ENCODE measurements around the gene TBC1D2. TPM values are rescaled to one million over a fixed set of nuclear protein-coding genes. Genes with fewer than 3 reads are reported as not detected.

Gene TBC1D2
- total RNA-seq, 4 donors from 2014 or later, result 11.3 to 33.5 (median 21.4) TPM

DNA sequence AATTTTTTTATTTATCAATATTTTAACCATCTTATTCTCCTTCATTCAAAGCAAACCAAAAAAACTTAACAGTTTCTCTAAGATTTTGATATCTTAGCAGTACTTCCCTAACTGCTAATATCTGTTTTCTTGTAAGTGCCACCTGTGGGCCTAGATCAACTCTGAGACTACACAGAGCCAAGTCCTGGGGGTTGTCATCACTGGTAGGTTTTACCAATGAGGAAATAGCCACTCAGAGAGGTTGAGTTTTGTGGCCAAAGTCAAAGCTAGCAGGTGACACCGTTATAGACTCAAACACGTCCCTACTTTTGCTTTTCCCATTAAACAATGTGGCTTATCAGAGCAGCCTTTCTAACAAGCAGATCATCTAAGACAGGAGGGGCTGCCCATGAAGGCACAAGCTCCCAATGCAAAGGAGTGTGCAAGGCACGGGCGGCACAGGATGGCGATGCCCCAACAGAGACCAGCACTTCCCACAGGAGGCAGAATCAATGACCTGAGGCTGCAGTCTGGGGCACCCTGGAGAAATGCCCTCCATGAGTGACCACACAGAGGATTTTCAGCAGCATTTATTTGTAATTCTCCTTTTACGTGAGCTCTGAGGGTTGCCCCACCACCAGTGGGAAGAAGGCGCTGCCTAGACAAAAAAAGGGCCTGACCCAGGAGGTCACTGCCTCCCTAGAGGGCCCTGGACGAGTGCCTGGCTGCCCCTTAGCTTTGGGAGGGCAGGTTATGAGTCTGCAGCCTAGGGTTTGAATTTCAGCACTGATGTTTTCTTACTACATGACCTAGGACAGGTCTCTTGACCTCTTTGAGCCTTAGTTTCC lies 7.4 kb downstream of the TBC1D2 start:
- TF ChIP-seq, protein P1, sequence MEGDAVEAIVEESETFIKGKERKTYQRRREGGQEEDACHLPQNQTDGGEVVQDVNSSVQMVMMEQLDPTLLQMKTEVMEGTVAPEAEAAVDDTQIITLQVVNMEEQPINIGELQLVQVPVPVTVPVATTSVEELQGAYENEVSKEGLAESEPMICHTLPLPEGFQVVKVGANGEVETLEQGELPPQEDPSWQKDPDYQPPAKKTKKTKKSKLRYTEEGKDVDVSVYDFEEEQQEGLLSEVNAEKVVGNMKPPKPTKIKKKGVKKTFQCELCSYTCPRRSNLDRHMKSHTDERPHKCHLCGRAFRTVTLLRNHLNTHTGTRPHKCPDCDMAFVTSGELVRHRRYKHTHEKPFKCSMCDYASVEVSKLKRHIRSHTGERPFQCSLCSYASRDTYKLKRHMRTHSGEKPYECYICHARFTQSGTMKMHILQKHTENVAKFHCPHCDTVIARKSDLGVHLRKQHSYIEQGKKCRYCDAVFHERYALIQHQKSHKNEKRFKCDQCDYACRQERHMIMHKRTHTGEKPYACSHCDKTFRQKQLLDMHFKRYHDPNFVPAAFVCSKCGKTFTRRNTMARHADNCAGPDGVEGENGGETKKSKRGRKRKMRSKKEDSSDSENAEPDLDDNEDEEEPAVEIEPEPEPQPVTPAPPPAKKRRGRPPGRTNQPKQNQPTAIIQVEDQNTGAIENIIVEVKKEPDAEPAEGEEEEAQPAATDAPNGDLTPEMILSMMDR (IDR thresholded peaks at IDR 0.05; ENCODE audit: low read depth), result no peak

DNA sequence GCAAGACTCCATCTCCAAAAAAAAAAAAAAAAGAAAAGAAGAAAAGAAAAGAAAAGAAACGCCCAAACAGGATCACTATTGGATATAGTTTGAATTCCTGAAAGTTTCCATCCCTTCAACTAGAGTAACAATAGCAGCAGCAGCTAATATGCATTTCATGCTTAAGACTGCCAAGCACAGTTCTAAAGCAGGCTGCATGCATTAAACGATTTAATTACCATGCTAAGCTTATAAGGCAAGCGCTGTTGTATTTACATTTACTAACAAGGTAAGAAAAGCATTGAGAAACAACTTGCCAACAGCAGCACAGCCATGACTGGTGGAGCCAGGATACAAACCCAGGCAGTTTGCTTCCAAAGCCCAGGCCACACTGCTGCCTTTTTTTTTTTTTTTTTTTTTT lies 13.0 kb downstream of the TBC1D2 start:
- TF ChIP-seq, protein P1 (IDR thresholded peaks at IDR 0.05; ENCODE audit: low read depth), result no peak

DNA sequence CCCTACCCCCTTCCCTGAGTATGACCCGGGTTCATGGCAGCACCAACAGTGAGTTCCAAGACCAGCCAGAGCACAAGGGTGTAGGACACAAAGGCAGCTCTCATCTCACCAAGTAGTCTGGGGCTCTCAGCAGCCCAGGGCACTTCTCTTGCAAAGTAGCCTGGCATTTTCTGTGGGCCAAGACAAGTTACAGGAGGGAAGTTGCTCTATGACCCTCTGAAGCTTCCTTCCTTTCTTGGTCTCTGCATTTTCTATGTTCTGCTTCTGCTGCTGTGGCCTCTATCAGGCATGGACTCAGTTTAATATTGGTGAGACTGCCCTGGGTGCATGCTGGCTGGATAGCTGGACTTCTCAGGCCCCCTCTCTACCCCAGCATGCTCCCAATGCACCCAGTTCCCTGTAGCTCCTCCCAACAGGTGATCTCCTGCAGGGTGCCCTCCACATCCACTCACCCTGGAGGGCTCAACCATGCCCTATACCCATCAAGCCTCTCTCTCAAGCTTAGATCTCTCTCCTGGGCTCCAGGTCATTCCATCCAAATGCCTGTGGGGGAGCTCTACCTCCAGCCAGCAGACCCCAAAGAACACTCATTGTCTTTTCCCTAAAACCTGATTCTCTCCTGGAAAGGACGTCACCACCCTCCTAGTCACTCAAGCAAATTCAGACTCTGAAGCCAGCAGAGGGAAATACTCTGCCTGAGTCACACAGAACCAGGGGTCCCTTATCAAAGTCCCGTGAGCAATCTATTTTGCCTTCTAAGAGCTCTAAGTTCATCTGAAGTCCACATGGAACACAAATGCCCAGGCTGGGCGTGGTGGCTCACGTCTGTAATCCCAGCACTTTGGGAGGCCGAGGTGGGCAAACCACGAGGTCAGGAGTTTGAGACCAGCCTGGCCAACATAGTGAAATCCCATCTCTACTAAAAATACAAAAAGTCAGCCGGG lies 13.8 kb downstream of the TBC1D2 start:
- TF ChIP-seq, protein P1 (IDR thresholded peaks at IDR 0.05; ENCODE audit: low read depth), result no peak

- TF ChIP-seq, protein P1 (IDR thresholded peaks at IDR 0.05; ENCODE audit: low read depth), result no peak
Observed at GRCh38 chr9:98240475-98240874, 15.0 kb downstream of the TBC1D2 start.

GRCh38 chr9:98236901-98237487 lies 18.5 kb downstream of the TBC1D2 start:
- TF ChIP-seq, protein P1 (IDR thresholded peaks at IDR 0.05; ENCODE audit: low read depth), result no peak

GRCh38 chr9:98235126-98235525 lies 20.3 kb downstream of the TBC1D2 start:
- TF ChIP-seq, protein P1 (IDR thresholded peaks at IDR 0.05; ENCODE audit: low read depth), result no peak

Data from subcutaneous adipose tissue (tissue), 4 donors.